ENCODE results near the gene ASB13.

Gene ASB13

DNA sequence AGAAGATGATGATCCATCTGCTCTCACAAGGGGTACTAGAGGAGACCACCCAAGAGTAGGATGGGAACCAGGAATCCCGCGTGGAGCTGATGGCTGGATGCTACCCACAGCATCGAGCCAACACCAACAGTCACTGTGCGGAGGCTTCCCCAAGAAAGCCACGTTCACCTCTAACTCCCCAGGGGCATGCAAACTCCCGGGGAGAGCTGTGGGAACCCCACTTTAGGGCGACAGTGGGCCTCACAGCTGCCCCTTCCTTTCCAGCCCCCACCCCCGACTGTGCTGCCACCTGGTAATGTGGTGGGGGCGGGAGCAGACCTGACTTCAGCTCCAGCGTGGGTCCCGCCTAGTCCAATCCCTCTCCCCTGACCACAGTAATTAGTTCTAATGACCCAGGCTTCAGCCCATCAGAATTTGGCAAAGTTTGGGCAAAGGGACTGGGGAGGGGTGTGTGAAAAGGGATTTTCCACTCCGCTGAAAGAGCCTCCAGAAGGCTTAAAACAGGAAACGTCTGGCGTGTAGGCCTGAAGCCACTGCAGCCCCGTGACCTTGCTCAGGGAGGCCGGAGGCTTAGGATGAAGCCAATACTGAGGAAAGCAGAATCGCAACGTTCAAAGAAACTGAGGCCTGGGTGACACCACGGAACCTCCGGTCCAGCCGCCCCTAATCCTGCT, 20.3 kb downstream of the ASB13 start:
- no peak for DNase-seq

DNA sequence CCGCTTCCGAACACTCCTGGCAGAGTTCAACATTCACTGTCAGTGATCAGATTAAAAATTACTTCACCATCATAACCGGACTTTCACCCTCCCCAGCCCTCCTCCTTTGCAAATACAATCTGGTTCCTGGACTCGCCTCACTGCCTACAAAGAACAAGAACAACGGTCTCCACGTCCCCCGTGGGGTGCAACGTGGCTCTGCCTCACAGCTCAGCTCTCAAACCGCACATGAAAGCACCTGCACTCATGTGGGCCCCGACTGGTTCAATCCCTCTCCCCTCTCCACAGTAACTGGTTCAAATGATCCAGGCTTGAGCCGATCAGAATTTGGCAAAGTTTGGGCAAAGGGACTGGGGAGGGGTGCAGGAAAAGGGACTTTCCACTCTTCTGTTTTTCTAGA, 21.0 kb downstream of the ASB13 start:
- DNase-seq: no peak

DNA sequence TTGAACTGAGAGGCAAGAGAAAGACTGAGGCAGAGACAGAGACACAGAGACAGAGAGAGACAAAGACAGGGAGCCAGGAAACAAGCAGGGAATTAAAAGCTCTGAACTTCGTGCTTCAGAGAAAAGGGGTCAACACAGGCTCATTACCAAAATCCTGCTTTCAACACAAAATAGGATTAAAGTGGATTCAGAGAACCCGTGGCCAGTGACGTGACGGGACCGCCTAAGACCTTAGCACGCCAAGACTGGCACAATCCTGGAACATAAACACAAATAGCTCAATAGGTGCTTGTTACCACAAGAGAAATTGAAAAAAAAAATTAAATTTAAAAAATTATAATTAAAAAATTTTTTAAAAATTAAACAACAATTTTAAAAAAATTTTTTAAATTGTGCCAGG, 21.5 kb downstream of the ASB13 start:
- DNase-seq: no peak

DNA sequence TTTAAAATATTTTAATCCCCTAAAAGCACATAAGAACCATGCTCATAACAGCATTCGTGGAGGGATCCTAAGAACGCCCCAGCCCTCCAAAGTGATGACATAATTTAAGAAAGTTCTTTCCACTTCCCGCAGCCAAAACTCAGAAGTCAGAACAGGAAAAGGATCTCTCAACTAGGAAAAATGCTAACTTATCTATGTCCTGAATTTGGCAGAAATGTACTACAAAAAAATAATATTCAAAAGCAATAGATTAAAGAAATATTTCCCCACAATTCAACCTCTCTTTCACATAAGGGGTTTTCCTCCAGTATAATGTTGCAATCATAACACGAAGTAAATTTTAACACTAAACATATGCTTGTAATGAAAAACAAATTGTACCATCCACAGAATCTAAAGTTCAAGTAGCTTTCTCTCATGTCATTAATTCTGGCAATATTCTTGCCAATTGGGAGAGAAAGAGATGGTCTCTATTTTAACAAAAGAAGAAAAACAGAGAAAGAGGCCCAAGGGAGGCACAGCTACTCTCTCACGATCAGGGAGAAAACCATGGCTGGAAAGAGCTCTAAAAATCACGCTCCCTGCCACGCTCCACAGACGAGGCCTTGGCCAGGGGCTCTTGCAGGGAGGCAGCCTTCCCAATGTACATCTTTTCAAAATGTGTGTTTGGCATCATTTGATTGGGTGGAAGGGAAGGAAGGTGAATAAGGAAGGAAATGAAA, 22.9 kb downstream of the ASB13 start:
- no peak for DNase-seq

DNA sequence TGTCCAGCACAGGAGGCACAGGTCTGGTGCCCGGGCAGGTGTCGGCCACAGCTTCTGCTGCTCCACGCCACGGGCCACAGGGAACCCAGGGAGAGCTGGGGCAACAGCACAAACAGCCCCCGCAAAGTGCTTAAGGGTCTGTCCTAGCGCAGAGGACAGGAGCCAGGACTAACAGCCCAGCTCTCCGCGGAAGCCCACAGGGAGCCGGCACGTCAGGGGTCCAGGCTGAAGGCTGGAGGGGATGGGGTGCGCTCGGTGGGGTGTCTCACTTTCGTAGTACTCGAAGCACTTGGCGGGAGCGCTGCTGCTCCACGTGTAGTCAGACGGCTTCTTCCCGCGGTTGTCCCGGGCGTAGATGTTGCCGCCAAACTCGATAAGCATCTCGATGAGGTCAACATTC, 24.9 kb downstream of the ASB13 start:
- DNase-seq: no peak

DNA sequence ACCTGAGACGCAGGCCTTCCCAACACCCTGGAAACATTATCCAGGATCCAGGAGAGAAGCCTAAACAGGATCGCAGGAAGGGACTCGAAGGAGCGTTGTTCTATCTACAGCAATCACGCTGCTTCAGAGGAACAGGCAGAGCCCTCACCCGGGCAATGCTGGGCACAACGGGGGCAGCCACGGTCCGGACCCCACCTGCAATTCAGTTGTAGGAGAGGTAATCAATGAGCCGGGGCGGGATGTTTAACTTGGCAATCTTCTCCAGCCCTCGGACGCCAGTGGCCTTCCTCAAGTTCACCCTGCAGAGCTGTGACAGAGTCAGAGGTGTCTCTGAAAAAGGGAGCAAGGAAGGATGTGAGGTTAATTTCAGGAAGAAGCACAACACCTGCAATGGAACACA, 25.9 kb downstream of the ASB13 start:
- DNase-seq: no peak

DNA sequence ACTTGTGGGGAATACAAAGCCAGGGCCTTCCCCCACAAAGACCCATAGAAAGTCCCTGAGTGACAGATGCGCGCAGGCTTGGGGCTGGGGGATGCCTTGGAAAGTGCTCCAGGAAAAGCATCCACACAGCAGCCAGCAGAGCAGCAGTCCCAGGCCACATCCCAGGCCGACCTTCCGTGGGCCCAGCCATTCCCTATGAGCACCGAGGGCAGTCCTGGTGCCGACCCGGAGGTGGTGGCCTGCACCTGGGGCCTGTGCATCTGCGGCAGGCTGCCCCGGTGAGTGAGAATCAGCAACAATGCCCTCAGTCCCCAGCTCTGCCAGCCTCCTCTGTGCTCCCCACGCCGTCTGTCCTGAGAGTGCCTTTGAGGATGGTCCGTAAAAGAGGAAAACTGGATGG, 26.4 kb downstream of the ASB13 start:
- no peak for DNase-seq

DNA sequence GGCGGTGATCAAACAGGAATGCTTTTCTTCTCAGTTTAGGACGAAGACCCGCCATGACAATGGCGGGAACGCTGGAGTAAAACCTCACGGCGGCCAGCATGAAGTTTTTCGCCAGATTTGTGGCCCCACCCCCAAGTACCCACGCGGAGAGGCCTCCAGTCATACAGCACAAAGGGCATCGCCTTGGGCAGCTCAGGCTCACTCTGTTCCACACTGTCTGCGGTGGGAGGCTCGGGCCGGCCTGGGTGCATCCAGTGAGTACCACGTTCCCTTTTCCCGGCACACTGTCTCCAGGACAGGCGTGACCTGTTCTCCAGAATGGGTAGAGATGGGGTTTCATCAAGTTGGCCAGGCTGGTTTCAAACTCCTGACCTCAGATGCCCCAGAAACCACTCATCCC, 27.3 kb downstream of the ASB13 start:
- no peak for DNase-seq

DNA sequence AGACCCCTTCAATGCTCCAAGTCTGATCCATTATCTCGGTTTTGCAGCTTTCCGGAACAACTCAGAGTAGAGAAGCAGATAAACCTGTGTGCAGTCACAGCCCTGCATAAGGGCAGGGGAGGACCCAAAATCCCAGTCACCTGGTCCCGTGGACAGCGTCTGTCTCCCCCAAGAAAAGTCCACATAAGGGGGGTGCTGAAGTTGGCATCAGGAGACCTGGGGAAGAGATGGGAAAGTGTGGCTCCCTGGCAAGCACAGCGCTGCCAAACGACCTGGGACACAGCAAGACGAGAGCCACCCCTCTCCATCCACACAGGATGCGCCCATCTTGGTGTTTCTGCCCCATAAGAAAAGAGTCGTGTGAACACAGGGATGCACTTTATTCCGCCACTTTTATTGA, 27.9 kb downstream of the ASB13 start:
- DNase-seq: no peak

DNA sequence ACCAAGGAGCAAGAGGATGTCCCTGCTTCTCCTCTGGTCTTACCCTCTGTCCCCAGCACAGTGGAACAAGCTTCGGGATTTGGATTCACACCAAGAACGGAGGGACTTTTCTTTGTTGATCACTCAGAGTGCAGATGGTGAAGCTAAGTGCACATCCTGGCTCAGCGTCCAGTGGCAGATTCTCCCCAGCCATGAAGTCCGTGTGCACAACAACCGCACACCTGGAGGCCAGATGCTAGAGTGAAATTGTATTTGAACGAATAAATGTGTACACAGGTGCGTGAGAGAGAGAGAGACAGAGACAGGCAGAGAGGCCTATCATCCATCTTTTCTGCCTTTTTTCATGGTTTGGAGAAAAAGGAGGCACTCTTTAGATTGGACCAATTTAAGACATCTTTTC, 31.5 kb downstream of the ASB13 start:
- no peak for DNase-seq

DNA sequence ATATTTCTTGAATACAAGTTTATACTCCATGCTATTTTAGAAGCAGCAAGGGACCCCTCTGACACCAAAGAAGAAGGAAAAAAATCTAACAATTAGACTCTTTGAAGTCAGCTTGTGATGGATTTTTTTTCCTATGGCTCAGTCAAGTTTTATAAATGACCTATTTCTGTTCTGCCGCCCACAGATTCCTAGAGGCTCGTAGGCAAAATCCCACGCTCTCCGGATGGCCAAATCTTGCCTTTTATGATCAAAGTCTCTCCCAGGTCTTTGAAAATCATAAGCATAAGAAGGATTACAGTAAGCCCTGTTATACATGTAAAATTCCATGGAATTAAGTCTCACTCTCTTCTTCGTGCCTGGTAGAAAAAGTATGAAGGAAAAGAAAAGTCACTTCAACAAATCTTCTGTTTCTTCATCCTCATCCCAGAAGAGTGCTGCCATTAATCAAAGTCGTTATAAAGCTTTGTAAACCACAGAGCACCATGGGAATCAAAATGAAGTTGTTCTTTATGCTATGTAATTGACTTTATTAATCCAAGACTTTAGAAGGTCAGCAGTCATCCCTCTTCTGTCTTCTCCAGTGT, 33.1 kb downstream of the ASB13 start:
- no peak for DNase-seq

DNA sequence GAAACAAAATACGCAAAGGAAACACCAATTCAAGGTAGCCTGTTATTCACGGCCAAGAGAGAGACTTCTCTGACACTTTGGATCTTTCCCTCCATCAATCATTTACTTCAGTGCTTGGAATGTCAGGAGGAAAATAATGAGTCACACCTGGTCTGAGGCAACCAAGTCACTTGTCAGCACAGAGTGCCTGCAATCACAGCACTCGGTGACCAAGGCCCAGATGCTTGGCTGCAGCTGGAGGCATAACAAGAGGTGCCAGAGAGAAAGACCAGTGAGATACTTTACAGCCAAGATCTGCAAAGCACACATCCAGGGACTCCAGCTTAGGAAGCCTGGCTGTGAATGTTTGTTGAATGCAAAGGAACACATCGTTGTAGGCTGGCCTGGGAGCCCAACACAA, 33.9 kb downstream of the ASB13 start:
- DNase-seq: peak; percentile 67

DNA sequence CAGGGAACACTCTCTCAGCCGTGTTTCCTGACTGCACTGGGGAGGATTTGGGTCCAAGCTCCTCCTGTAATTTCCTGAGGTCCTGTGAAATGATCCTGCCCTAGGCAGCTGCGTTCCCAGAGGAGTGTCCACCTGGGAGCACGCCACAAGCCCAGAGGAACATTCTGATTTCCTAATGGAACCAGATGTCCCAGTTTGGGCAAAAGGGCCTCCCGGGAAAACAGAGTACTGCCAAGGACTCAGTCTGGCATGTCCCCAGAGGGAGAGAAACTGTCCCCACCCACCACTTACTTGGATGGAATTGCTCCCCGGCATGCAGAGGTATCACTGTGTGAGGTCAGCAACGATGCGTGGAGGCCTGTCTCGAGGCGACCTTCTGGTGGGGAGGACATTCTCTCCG, 34.5 kb downstream of the ASB13 start:
- no peak for DNase-seq

DNA sequence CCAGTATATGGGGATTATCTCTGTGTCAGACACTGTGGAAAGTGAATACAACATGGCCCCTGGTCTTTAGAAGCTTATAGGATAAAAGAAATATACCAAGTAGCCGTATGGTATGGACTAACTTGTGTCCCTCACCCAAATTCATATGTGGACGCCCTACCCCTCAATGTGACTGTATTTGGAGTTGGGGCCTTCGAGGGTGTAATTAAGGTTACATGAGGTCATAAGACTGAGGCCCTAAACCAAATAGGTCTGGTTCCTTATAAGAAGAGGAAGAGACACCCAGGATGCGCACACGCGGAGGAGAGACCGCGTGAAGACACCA, 36.3 kb downstream of the ASB13 start:
- DNase-seq: no peak

DNA sequence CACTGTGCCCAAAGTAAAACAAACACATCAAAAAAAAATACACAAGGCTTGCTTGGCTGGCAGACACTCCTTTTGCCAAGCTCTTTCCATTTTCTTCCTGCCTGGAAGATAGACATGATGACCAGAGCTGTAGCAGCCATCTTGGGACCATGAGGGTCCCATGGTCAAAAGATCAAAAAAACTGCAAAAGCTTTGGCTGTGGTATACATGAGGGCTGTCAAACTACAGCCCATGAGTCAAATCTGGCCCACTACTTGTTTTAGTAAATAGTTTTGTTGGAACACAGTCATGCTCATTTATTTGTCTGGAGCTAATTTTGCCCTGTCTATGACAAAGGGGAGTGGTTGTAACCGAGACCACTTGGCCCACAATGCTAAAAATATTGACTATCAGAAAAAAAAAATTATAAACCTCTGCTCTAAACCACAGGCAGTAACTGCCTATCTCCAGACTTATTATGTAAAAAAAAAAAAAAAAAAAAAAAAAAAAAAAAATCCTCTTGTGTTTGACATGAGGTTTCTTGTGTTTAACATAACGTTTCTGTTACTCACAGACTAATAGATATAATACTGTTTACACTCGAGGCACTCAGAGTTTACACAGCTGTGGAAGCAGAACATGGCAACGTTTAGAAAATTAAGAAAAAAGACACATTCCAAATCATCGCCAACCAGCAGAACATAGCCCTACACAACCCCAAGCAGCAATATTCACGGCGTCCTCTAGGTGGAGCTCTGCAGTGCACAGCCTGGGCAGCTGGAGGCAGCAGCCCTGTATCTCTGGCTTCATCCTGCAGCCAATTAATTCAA, 36.9 kb downstream of the ASB13 start:
- peak; percentile 89 for DNase-seq

DNA sequence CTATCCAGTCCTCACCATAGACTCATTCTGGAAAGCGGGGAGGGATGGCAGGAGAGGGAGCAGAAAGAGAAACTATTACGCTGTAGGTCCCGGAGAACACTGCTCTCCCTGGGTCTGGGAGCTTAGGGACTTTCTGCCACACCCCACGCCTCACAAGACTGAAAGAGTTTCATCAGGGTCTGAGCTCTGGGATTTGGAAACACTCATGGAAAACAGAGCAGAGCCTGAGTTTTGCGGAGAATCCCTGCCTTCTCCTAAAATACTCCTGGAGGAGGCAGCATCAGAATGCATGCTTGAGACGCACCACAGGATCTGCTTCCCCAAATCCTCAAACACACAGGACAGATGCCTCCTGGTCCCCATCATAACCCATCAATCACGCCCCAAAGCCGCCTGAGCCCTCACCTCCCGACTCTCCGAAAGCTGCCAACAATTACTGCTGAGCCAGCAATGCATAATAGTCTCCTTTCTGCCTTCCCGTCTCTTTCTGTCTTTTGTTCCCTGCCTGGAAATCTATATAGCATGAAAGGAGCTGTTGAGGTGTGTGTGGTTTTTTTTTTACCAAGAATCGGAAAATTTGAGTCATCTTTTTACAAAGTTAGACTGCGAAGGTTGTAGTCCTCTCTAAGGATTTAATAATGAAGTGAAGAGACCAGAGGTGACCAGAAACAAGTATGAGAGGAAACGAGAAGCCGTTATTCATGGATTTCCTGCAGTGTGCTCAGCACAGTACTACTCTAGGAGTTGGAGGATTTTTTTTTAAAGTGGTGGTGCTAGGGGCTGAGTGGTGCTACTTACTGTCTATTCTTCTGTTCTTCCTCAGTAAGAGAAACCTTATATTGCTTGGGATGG, 37.7 kb downstream of the ASB13 start:
- no peak for DNase-seq

DNA sequence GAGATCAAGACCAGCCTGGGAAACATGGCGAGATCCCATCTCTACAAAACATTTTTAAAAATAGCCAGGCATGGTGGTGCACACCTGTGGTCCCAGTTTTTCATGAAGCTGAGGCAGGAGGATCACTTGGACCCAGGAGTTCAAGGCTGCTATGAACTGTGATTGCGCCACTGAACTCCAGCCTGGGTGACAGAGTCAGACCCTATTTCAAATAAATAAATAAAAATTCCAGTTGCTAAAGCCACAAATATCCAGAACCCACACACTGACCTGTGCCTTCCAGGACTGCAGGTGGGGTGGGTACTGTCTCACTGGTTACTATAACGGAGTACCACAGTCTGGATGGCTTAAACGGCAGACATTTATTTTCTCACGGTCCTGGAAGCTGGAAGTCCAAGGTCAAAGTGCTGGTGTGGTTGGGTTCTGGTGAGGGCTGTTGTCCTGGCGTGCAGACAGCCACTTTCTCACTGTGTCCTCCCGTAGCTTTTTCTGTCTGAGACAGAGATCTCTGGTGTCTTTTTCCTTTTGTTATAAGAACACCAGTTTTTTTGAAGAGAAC, 38.8 kb downstream of the ASB13 start:
- no peak for DNase-seq

DNA sequence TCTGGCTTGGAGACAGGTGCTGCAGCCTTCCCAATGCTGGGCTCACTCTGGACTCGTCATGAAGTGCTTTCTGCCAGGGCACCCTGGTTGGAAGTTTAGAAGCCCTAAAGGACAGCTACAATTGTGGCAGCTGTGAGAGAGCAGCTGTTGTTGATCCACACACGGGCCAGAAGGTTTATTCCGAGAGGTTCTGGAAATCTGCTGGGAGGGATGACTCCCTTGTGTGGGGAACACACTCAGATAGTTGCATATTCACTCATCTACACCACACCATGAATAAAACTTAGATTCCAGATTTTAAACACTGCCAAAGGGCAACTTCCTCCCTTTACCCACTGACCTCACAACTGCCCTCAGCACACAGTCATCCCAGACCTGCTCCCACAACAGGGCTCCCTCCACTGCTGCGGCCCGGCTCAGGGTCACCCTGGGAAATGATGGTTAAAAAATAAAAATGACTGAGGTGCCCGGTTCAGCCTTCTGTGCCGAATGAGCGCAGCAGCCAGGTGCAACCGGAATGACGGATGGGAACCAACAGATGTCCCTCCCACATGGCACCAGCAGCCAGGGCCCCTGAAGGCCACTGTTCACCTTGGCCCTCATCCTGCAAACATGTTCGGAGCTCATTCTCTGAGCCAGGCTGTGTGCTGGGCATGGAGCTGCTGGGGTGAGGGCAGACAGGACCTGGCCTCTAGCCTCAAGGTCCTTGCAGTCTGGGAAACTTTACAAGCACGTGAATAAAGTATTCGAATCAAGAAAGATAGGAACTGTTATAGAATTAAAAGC, 40.2 kb downstream of the ASB13 start:
- DNase-seq: no peak

DNA sequence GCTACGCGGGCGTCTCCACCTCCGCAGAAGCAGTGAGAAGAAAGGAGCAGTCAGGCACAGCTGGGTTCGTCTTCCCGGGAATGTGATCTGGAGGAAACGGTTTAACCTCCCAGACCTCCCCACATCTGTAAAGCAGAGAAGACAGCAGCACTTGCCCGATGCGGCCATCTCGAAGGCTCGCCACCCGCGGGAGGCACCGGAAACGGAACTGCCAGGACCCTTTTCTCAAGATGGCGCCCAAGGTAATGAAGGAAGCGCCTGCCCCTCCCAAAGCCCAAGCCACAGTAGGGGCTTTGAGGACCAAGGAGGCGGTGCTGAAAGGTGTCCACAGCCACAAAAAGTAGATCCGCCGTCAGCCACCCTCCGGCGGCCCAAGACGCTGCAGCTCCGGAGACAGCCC, 41.7 kb downstream of the ASB13 start:
- DNase-seq: no peak

DNA sequence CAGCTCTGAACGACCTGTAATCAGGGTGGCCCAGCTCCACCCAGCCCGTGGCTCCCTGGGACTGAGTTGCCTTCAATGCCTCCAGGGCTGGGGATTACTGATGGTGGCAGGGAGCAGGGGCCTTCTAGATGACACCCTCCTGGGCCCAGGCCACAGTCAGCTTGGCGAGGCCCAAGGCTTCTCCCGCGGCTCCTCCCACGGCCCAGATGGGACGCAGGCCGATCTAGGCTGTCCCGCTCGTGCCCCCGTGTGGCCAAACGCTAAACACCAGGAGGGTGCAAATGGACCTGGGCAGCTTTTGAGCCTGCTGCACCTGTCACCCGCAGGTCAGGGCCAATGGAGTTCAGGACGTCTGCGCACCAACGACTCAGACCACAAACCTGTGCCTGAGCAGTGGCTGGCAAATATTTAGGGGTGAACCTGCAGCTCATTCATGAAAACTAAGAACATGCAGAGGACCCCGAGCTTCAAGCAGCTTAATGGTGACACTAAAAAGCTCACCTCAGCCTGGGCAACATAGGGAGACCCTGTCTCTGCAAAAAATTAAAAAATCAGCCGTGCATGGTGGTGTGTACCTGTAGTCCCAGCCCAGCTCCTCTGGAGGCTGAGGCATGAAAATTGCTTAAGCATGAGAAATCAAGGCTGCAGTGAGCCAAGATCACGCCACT, 43.2 kb downstream of the ASB13 start:
- DNase-seq: peak; percentile 96
